ENCODE measurements around the gene C20orf141. TPM values are rescaled to one million over a fixed set of nuclear protein-coding genes. Genes with fewer than 3 reads are reported as not detected.
A peak's percentile ranks its signal among the peaks of the same experiment; 100 is the strongest.

C20orf141 gene
- total RNA-seq, 1 donor from 2014 or later = not detected

- intact Hi-C loops (cut with DNase I) = no loop called here
Measured at GRCh38 chr20:2816583-2817340, 2.0 kb downstream of the C20orf141 start.

GRCh38 chr20:2817341-2817726 lies 2.5 kb downstream of the C20orf141 start:
- intact Hi-C loops (cut with DNase I) = no loop called here
- Histone ChIP-seq H3K4me1 (peaks cover 49% of the 10 kb centered on the region), H3K27me3 (no peaks in the 10 kb centered on the region), H3K4me3 (no peak overlapping the region), H3K36me3 (no peaks in the 10 kb centered on the region), H3K27ac (peak overlapping the region; percentile 57), H3K9me3 (no peaks in the 10 kb centered on the region)
- no peak for TF ChIP-seq POLR2A (IDR thresholded peaks at IDR 0.05)
- TF ChIP-seq, protein P1, sequence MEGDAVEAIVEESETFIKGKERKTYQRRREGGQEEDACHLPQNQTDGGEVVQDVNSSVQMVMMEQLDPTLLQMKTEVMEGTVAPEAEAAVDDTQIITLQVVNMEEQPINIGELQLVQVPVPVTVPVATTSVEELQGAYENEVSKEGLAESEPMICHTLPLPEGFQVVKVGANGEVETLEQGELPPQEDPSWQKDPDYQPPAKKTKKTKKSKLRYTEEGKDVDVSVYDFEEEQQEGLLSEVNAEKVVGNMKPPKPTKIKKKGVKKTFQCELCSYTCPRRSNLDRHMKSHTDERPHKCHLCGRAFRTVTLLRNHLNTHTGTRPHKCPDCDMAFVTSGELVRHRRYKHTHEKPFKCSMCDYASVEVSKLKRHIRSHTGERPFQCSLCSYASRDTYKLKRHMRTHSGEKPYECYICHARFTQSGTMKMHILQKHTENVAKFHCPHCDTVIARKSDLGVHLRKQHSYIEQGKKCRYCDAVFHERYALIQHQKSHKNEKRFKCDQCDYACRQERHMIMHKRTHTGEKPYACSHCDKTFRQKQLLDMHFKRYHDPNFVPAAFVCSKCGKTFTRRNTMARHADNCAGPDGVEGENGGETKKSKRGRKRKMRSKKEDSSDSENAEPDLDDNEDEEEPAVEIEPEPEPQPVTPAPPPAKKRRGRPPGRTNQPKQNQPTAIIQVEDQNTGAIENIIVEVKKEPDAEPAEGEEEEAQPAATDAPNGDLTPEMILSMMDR (IDR thresholded peaks at IDR 0.05) = no peak
- TF ChIP-seq POLR2AphosphoS5 (IDR thresholded peaks at IDR 0.05; ENCODE audit: insufficient read depth in 1 of 2, low read depth in 1 of 2) = no peak
- DNase-seq (ENCODE audit: extremely low spot score in 2 of 2) = peak; percentile 56 to 82

More at GRCh38 chr20:2816583-2817340, 2.0 kb downstream of the C20orf141 start:
- DNase-seq (ENCODE audit: extremely low spot score in 2 of 2) = peak; percentile 81 to 87
- no peak overlapping the region for H3K4me3 ChIP-seq
- peak overlapping the region; percentile 58 for H3K27ac ChIP-seq
- H3K27me3 ChIP-seq = no peaks in the 10 kb centered on the region
- no peaks in the 10 kb centered on the region for H3K9me3 ChIP-seq
- TF ChIP-seq POLR2A (IDR thresholded peaks at IDR 0.05) (no peak), POLR2AphosphoS5 (IDR thresholded peaks at IDR 0.05; ENCODE audit: insufficient read depth in 1 of 2, low read depth in 1 of 2) (no peak)
- H3K4me1 ChIP-seq = peaks cover 44% of the 10 kb centered on the region
- no peaks in the 10 kb centered on the region for H3K36me3 ChIP-seq

GRCh38 chr20:2817891-2818595 lies 3.3 kb downstream of the C20orf141 start:
- DNase-seq (ENCODE audit: extremely low spot score in 2 of 2) = peak; percentile 25 to 64

DNA sequence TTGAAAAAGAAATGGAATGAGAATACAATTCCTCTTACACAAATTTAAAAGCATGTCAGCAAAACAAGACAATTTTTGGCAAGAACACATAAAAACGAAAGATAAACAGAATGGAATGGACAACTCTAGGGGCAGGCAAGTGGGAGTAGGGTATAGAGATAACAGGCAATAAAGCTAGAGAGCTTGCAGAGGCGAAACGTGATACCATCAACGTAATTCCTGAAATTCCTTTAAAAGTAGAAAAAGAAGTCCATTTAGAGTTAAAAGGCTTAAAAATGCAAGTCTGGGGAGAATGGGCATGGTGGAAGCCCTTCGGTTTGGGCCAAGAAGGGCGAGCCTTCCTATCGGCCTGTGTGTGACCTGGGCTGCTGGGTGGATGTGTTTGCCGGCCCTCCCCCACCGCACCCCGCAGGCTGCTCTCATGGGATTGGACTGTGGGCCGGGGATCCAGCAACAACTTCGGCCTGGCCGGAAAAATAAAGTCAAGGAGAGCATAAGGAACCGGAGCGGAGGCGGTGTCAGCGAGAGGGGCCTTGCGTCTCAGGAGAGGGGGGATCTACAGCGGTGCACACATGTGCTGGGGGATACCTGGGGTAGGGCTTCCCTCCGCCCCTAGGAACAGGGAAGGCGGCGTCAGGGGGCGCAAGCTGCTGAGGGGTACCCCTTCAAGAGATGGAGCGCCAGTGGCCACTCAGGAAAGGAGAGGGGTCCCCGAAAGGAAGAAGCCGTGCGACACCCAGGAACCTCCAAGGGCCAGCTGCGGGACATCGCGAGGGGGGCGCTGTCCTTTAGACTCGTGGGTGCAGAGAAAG lies 5.5 kb downstream of the C20orf141 start:
- intact Hi-C loops (cut with DNase I) = no loop called here
- peak overlapping the region; percentile 19 to 28 for H3K4me3 ChIP-seq
- no peak for TF ChIP-seq POLR2A (IDR thresholded peaks at IDR 0.05)
- H3K27me3 ChIP-seq = no peaks in the 10 kb centered on the region
- H3K36me3 ChIP-seq = no peaks in the 10 kb centered on the region
- DNase-seq (ENCODE audit: extremely low spot score in 2 of 2) = no peak
- H3K9me3 ChIP-seq = no peaks in the 10 kb centered on the region
- peaks cover 38% of the 10 kb centered on the region for H3K4me1 ChIP-seq
- peak overlapping the region; percentile 59 for H3K27ac ChIP-seq

More at GRCh38 chr20:2817891-2818595, 3.3 kb downstream of the C20orf141 start:
- no peaks in the 10 kb centered on the region for H3K9me3 ChIP-seq
- no peak for TF ChIP-seq POLR2A (IDR thresholded peaks at IDR 0.05)
- TF ChIP-seq, protein P1 (IDR thresholded peaks at IDR 0.05) = no peak
- H3K36me3 ChIP-seq = no peaks in the 10 kb centered on the region
- H3K27me3 ChIP-seq = no peaks in the 10 kb centered on the region
- intact Hi-C loops (cut with DNase I) = no loop called here
- H3K4me3 ChIP-seq = no peak overlapping the region
- peak overlapping the region; percentile 59 for H3K27ac ChIP-seq
- peaks cover 49% of the 10 kb centered on the region for H3K4me1 ChIP-seq

DNA sequence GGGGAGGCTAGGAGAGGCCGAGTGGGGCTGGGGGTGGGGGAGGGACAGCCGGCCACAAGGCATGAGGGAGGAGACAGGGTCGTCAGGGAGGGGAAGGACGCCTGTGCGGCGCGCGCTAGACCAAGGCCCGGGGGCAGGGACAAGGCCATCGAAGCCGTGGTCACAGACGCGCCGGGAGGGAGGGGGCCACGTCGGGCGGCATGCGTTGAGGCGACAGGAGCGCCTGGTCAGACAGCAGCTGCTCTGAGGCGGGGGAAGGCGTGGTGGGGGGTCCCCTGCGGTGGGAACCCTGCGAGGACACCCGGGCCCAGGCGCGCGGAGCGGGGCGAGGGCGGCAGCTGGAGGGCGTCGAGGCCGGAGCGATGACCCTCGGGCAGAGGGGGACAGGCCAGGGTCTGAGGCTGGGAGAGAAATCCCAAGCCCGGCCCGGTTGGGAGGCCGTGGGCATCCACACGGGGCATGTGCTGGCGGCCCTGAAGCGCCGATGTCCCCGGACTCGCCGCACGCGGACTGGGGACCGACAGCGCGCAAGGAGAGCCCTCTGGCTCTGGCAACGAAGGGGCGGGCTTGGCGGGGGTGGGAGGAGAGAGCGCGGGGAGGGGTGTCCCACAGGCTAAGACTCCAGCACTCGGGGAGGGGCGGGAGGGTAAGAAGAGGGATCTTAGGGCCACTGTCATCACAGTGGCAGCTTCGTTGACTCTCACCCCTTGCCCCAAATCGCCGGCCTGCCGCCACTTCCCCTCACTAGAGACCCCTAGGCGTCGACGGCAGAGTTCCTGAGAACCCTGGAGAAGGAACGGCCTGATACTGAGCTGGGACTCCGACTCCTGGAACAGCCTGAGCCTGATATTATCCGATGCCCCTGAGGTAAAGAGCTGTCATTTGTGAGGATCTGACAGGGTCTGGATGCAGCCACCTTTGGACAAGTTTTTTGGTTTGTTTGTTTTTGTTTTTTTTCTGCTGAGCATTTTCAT lies 6.4 kb downstream of the C20orf141 start:
- Histone ChIP-seq H3K9me3 (no peaks in the 10 kb centered on the region), H3K4me3 (peak overlapping the region in 1 of 2 donors; percentile 19), H3K4me1 (peaks cover 32% of the 10 kb centered on the region), H3K36me3 (no peaks in the 10 kb centered on the region), H3K27ac (peak overlapping the region; percentile 59), H3K27me3 (no peaks in the 10 kb centered on the region)
- TF ChIP-seq, protein P1 (IDR thresholded peaks at IDR 0.05) = no peak
- TF ChIP-seq POLR2AphosphoS5 (IDR thresholded peaks at IDR 0.05; ENCODE audit: insufficient read depth in 1 of 2, low read depth in 1 of 2) = no peak
- TF ChIP-seq POLR2A (IDR thresholded peaks at IDR 0.05) = no peak
- no peak for DNase-seq (ENCODE audit: extremely low spot score in 2 of 2)
- intact Hi-C loops (cut with DNase I) = no loop called here
